Mesothelial cell of epicardium (in vitro differentiated cells): Measurements from ENCODE around the gene HSD3B1. TPM values are rescaled to one million over a fixed set of nuclear protein-coding genes. Genes with fewer than 3 reads are reported as not detected.
A peak's percentile ranks its signal among the peaks of the same experiment; 100 is the strongest.
"Not testable (repeated sequence)": the region's sequence is repeated elsewhere in the genome, so short reads cannot be mapped to it uniquely, and the experiment has no call there.

ENCODE experiments used
- DNase-seq, 2 experiments: peaks; one replicate each; pipeline ENCODE4 v3.0.0; 2021; ENCODE audit warnings: low spot score in 2 of 2; ENCODE audit not compliant: unreplicated experiment in 2 of 2
- H3K27ac Mint-ChIP-seq: 2 replicates; pipeline ENCODE4 v1.8.0; 2021; ENCODE audit warnings: mixed read lengths
- H3K27me3 Mint-ChIP-seq: 2 replicates; pipeline ENCODE4 v1.8.0; 2021; ENCODE audit warnings: low read depth, mixed read lengths
- H3K36me3 Mint-ChIP-seq: 2 replicates; pipeline ENCODE4 v1.8.0; 2021; ENCODE audit warnings: mixed read lengths
- H3K4me1 Mint-ChIP-seq: 2 replicates; pipeline ENCODE4 v1.8.0; 2021; ENCODE audit warnings: mixed read lengths
- H3K4me3 Mint-ChIP-seq: 2 replicates; pipeline ENCODE4 v1.8.0; 2021; ENCODE audit warnings: mild to moderate bottlenecking, moderate library complexity, mixed read lengths
- H3K9me3 Mint-ChIP-seq: 2 replicates; pipeline ENCODE4 v1.8.0; 2021; ENCODE audit warnings: mixed read lengths
- total RNA-seq: library from RNA; stranded (reverse); gene quantifications from 3 replicates; pipeline ENCODE4 v1.2.1, GENCODE V29; 2021
- TF ChIP-seq, protein P1 (sequence below): fragments of 200-600 bp; sonication (generic); IDR thresholded peaks from one replicate; pipeline ENCODE4 v1.5.0; 2021; ENCODE audit warnings: antibody characterized with exemption; ENCODE audit not compliant: unreplicated experiment

The HSD3B1 gene
- total RNA-seq, 1 donor from 2014 or later: not detected

DNA sequence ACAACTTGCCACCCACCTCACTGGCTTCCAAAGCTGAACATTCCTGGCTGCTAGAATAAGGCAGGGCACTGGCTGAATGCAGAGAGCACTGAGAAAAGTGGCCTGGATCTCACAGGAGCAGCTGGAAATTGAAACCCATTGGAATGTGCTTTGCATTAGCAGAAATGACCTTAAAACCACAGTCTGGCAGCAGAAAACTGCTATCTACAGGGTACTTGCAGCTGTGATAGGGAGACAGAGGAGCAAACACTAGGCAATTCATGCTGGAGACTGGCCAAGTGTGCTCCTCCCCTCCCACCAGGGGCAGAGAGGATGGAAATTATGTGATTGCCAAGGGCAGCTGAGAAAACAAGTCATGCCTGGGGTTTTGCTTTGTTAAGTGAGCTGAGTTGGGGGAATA lies 47.2 kb downstream of the HSD3B1 start:
- DNase-seq: peak in 1 of 2 experiments; percentile 52
- TF ChIP-seq, protein P1, sequence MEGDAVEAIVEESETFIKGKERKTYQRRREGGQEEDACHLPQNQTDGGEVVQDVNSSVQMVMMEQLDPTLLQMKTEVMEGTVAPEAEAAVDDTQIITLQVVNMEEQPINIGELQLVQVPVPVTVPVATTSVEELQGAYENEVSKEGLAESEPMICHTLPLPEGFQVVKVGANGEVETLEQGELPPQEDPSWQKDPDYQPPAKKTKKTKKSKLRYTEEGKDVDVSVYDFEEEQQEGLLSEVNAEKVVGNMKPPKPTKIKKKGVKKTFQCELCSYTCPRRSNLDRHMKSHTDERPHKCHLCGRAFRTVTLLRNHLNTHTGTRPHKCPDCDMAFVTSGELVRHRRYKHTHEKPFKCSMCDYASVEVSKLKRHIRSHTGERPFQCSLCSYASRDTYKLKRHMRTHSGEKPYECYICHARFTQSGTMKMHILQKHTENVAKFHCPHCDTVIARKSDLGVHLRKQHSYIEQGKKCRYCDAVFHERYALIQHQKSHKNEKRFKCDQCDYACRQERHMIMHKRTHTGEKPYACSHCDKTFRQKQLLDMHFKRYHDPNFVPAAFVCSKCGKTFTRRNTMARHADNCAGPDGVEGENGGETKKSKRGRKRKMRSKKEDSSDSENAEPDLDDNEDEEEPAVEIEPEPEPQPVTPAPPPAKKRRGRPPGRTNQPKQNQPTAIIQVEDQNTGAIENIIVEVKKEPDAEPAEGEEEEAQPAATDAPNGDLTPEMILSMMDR: no peak
- no peaks in the 10 kb centered on the region for H3K36me3 Mint-ChIP-seq
- H3K4me3 Mint-ChIP-seq: no peak overlapping the region
- no peaks in the 10 kb centered on the region for H3K9me3 Mint-ChIP-seq
- H3K27ac Mint-ChIP-seq: peak overlapping the region; percentile 90
- H3K4me1 Mint-ChIP-seq: peaks cover 32% of the 10 kb centered on the region
- H3K27me3 Mint-ChIP-seq: no peaks in the 10 kb centered on the region

- Mint-ChIP-seq H3K27ac (no peak overlapping the region), H3K9me3 (no peaks in the 10 kb centered on the region), H3K36me3 (no peaks in the 10 kb centered on the region), H3K4me3 (no peak overlapping the region), H3K27me3 (no peaks in the 10 kb centered on the region), H3K4me1 (peaks cover 26% of the 10 kb centered on the region)
- no peak for DNase-seq
- TF ChIP-seq, protein P1: no peak
Observed at GRCh38 chr1:119556423-119556822, 49.4 kb downstream of the HSD3B1 start.

DNA sequence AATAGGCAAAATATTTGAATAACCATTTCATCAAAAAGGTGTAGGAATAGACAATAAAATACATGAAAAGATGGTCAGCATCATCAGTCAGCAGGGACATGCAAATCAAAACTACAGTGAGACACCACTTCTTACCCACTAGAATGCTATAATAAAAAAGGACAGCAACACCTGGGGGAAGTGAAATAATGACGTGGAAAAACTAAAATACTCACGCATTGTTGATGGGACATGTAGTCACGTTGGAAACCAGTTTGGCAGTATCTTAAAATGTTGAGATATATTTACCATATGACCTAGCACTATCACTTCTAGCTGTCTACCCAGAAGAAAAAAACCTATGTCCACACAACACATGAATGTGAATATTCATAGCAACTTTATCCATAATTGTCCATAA lies 53.4 kb downstream of the HSD3B1 start:
- H3K27me3 Mint-ChIP-seq, H3K9me3 Mint-ChIP-seq, DNase-seq, H3K27ac Mint-ChIP-seq, H3K4me3 Mint-ChIP-seq, H3K36me3 Mint-ChIP-seq: not testable (repeated sequence)
- H3K4me1 Mint-ChIP-seq: peaks cover 22% of the 10 kb centered on the region

GRCh38 chr1:119564548-119564947 lies 57.5 kb downstream of the HSD3B1 start:
- TF ChIP-seq, protein P1: no peak
- H3K9me3 Mint-ChIP-seq: no peaks in the 10 kb centered on the region

More at GRCh38 chr1:119564548-119564947, 57.5 kb downstream of the HSD3B1 start:
- no peak for DNase-seq
- Mint-ChIP-seq H3K27me3 (no peaks in the 10 kb centered on the region), H3K4me1 (peaks cover 24% of the 10 kb centered on the region), H3K36me3 (no peaks in the 10 kb centered on the region), H3K4me3 (no peak overlapping the region), H3K27ac (no peak overlapping the region)

Other genes with a start within 250 kb of the HSD3B1 start
- gene HAO2, start 138.4 kb upstream of the HSD3B1 start, total RNA-seq: 0.16 to 0.27 TPM in 2 of 3 replicates, not detected in the other
- gene HSD3B2, start 92.1 kb upstream of the HSD3B1 start, total RNA-seq: 0.29 to 0.35 TPM (median 0.32 TPM) in 3 replicates
- 20.3 to 21.8 TPM (median 20.6 TPM) in 3 replicates for gene ZNF697, start 141.1 kb downstream of the HSD3B1 start, total RNA-seq
- 142 to 151 TPM (median 149 TPM) in 3 replicates for gene PHGDH, start 204.7 kb downstream of the HSD3B1 start, total RNA-seq